ENCODE results near the gene TMX4.
"Not testable (repeated sequence)": the region's sequence is repeated elsewhere in the genome, so short reads cannot be mapped to it uniquely, and the experiment has no call there.

The TMX4 gene

GRCh38 chr20:8019246-8019997, at the start of gene TMX4:
TMX4 (minus strand) TSS chr20:8019761; CDS start chr20:8019613, 148 bp downstream.
- peak; percentile 84 to 86 for ATAC-seq

GRCh38 chr20:8067082-8067481, 47.5 kb upstream of the TMX4 start:
- ATAC-seq: no peak

GRCh38 chr20:8066662-8067061, 47.1 kb upstream of the TMX4 start:
- no peak for ATAC-seq

GRCh38 chr20:8065691-8066090, 46.1 kb upstream of the TMX4 start:
- ATAC-seq: no peak

GRCh38 chr20:8062756-8063155, 43.2 kb upstream of the TMX4 start:
- ATAC-seq: no peak

- ATAC-seq: no peak
These were observed 42.4 kb upstream of the TMX4 start for GRCh38 chr20:8061861-8062518.

- no peak for ATAC-seq
These were observed 41.4 kb upstream of the TMX4 start for GRCh38 chr20:8060977-8061376.

GRCh38 chr20:8057871-8058270, 38.3 kb upstream of the TMX4 start:
- no peak for ATAC-seq

GRCh38 chr20:8055096-8055495, 35.5 kb upstream of the TMX4 start:
- ATAC-seq: no peak

GRCh38 chr20:8050157-8050837, 30.7 kb upstream of the TMX4 start:
- ATAC-seq: no peak

GRCh38 chr20:8049310-8049709, 29.7 kb upstream of the TMX4 start:
- no peak for ATAC-seq

- ATAC-seq: no peak
These were observed 26.4 kb upstream of the TMX4 start for GRCh38 chr20:8045946-8046345.

- ATAC-seq: peak; percentile 68 to 79
These were observed 24.2 kb upstream of the TMX4 start for GRCh38 chr20:8043687-8044282.

GRCh38 chr20:8039042-8039441, 19.5 kb upstream of the TMX4 start:
- ATAC-seq: no peak

- no peak for ATAC-seq
These were observed 17.2 kb upstream of the TMX4 start for GRCh38 chr20:8036771-8037170.

GRCh38 chr20:8033151-8033841, 13.7 kb upstream of the TMX4 start:
- no peak for ATAC-seq

- no peak for ATAC-seq
These were observed 12.9 kb upstream of the TMX4 start for GRCh38 chr20:8032499-8032898.

GRCh38 chr20:8031539-8031938, 12.0 kb upstream of the TMX4 start:
- not testable (repeated sequence) for ATAC-seq

GRCh38 chr20:8021541-8022269, 2.1 kb upstream of the TMX4 start:
- no peak for ATAC-seq

GRCh38 chr20:8020314-8021079, 936 bp upstream of the TMX4 start:
- ATAC-seq: no peak

- ATAC-seq: no peak
These were observed 362 bp upstream of the TMX4 start for GRCh38 chr20:8019998-8020247.

GRCh38 chr20:8018958-8019245, 659 bp downstream of the TMX4 start:
- ATAC-seq: peak; percentile 72 to 74

Measured in activated CD4-positive, CD25-positive, alpha-beta regulatory T cell treated with anti-CD3 and anti-CD28 coated beads, Interleukin-2, amount 50 U/mL, for 24 hours (primary cell).